GM23248 (cell line): ENCODE data around the gene IFIT1. TPM values are rescaled to one million over a fixed set of nuclear protein-coding genes. Genes with fewer than 3 reads are reported as not detected.
A peak's percentile ranks its signal among the peaks of the same experiment; 100 is the strongest.
"Not testable (repeated sequence)": the region's sequence is repeated elsewhere in the genome, so short reads cannot be mapped to it uniquely, and the experiment has no call there.

Experiments used
- DNase-seq: peaks from one replicate; pipeline ENCODE4 v3.0.0-alpha.2; 2015
- H2AFZ ChIP-seq: fragments of 200-600 bp; sonication (generic); 2 replicates; pipeline ENCODE4 v1.6.1; 2016; ENCODE audit warnings: antibody characterized with exemption
- H3F3A ChIP-seq: fragments of 200-600 bp; sonication (generic); 2 replicates; pipeline ENCODE4 v1.6.1; 2016; ENCODE audit warnings: mild to moderate bottlenecking, antibody characterized with exemption, mixed run types; ENCODE audit not compliant: insufficient read depth
- H3K27ac ChIP-seq: fragments of 200-600 bp; sonication (generic); 2 replicates; pipeline ENCODE4 v1.5.1; 2016; ENCODE audit warnings: mild to moderate bottlenecking
- H3K27me3 ChIP-seq: fragments of 200-600 bp; sonication (generic); replicated peaks from 2 replicates; pipeline ENCODE4 v1.6.1; 2016; ENCODE audit warnings: mild to moderate bottlenecking; ENCODE audit not compliant: insufficient read depth
- H3K36me3 ChIP-seq: fragments of 200-600 bp; sonication (generic); 2 replicates; pipeline ENCODE4 v1.6.1; 2016; ENCODE audit warnings: low read depth, mild to moderate bottlenecking
- H3K4me1 ChIP-seq: fragments of 200-600 bp; sonication (generic); 2 replicates; pipeline ENCODE4 v1.6.1; 2016; ENCODE audit warnings: mild to moderate bottlenecking; ENCODE audit not compliant: insufficient read depth
- H3K4me2 ChIP-seq: fragments of 200-600 bp; sonication (generic); one replicate; pipeline ENCODE4 v1.6.1; 2016; ENCODE audit warnings: mild to moderate bottlenecking; ENCODE audit not compliant: unreplicated experiment
- H3K4me3 ChIP-seq: fragments of 200-600 bp; sonication (generic); 2 replicates; pipeline ENCODE4 v1.5.1; 2016; ENCODE audit warnings: mild to moderate bottlenecking
- H3K79me2 ChIP-seq: fragments of 200-600 bp; sonication (generic); 2 replicates; pipeline ENCODE4 v1.6.1; 2016; ENCODE audit warnings: mild to moderate bottlenecking; ENCODE audit not compliant: insufficient read depth
- H3K9ac ChIP-seq: fragments of 200-600 bp; sonication (generic); 2 replicates; pipeline ENCODE4 v1.6.1; 2016; ENCODE audit warnings: mild to moderate bottlenecking
- H3K9me2 ChIP-seq: fragments of 200-600 bp; sonication (generic); 2 replicates; pipeline ENCODE4 v1.6.1; 2016; ENCODE audit warnings: mixed run types, mild to moderate bottlenecking, moderate library complexity; ENCODE audit not compliant: insufficient read depth
- H3K9me3 ChIP-seq: fragments of 200-600 bp; sonication (generic); one replicate; pipeline ENCODE4 v1.6.1; 2017; ENCODE audit warnings: low read depth
- H4K20me1 ChIP-seq: fragments of 200-600 bp; sonication (generic); 2 replicates; pipeline ENCODE4 v1.6.0; 2016; ENCODE audit not compliant: insufficient read depth
- EZH2 ChIP-seq: fragments of 200-600 bp; sonication (generic); IDR thresholded peaks from 2 replicates; pipeline ENCODE4 v1.6.1; 2018; ENCODE audit warnings: antibody characterized with exemption, mild to moderate bottlenecking; ENCODE audit not compliant: insufficient read depth, poor library complexity, severe bottlenecking
- EZH2phosphoT487 ChIP-seq: fragments of 200-600 bp; sonication (generic); IDR thresholded peaks from 2 replicates; pipeline ENCODE4 v1.6.1; 2018; ENCODE audit warnings: antibody characterized with exemption, moderate library complexity, mild to moderate bottlenecking, low read depth; ENCODE audit not compliant: insufficient read depth
- WGBS, 2 experiments: methylation state at CpG; one replicate each; pipeline ENCODE4 v1.1.6; 2015 to 2017; ENCODE audit warnings: low lambda C conversion rate in 2 of 2, low coverage in 1 of 2; ENCODE audit errors: missing lambda C conversion rate in 2 of 2; 5-methylcytosine and 5-hydroxymethylcytosine counted together
- in situ Hi-C: fragments of 300-500 bp; cut with MboI; formaldehyde crosslinking; loops from 2 replicates; pipeline ENCODE4 v1.15.0; 2020
- polyA plus RNA-seq: library from polyadenylated mRNA; unstranded; fragments of >200 nt; fragmentation: Nextera tagmentation; extraction: Ambion mirVana; gene quantifications from 2 replicates; pipeline ENCODE4 v1.2.1, GENCODE V29; 2016
- total RNA-seq: library from RNA; depleted of rRNA; stranded (reverse); fragments of >200 nt; shearing (Covaris generic); gene quantifications from 2 replicates; pipeline ENCODE4 v1.2.3, GENCODE V29; 2014

The IFIT1 gene
- total and polyA plus RNA-seq, 2 experiments from 2014 or later: 15.7 to 18.6 TPM

- in situ Hi-C loops: no loop called here
- TF ChIP-seq EZH2 (no peak), EZH2phosphoT487 (no peak)
- Histone ChIP-seq H3K4me2 (no peak overlapping the region), H4K20me1 (no peaks in the 10 kb centered on the region), H3K4me1 (peaks cover 37% of the 10 kb centered on the region), H3K27ac (no peak overlapping the region), H3K27me3 (no peaks in the 10 kb centered on the region), H3K4me3 (no peak overlapping the region), H3K79me2 (no peaks in the 10 kb centered on the region), H3K9me3 (no peaks in the 10 kb centered on the region), H3K9ac (no peak overlapping the region), H2AFZ (no peak overlapping the region), H3K9me2 (peaks cover 5% of the 10 kb centered on the region; the same call in 1 of the 2 replicates), H3K36me3 (no peaks in the 10 kb centered on the region), H3F3A (peaks cover 40% of the 10 kb centered on the region)
- no peak for DNase-seq
- WGBS, 2 experiments: 75 to 78% methylated on average over 2 of the region's 2 CpGs
These were observed 43.4 kb upstream of the IFIT1 start for GRCh38 chr10:89348975-89349374.

GRCh38 chr10:89350631-89351315, 41.6 kb upstream of the IFIT1 start:
- 22% methylated on average over 7 of the region's 7 CpGs for whole genome bisulfite sequencing, 2 experiments
- H3K79me2 ChIP-seq, H3K9me2 ChIP-seq, H3K27me3 ChIP-seq, H4K20me1 ChIP-seq, H3K36me3 ChIP-seq, in situ Hi-C loops, H3K9me3 ChIP-seq: not testable (repeated sequence)
- H3K9ac ChIP-seq: peak overlapping the region; percentile 74
- peaks cover 45% of the 10 kb centered on the region for H3F3A ChIP-seq
- DNase-seq: peak; percentile 51
- peak overlapping the region; percentile 46; the same call in 1 of the 2 replicates for H3K4me3 ChIP-seq
- peaks cover 45% of the 10 kb centered on the region for H3K4me1 ChIP-seq
- H3K4me2 ChIP-seq: peak overlapping the region; percentile 66
- peak overlapping the region; percentile 95 for H3K27ac ChIP-seq
- peak overlapping the region; percentile 54 for H2AFZ ChIP-seq

- in situ Hi-C loops: no loop called here
- Histone ChIP-seq H2AFZ (peak overlapping the region; percentile 54), H3K4me3 (peak overlapping the region; percentile 46), H3K27ac (peak overlapping the region; percentile 95), H3K9ac (peak overlapping the region; percentile 74), H3K9me2 (no peaks in the 10 kb centered on the region), H3F3A (peaks cover 41% of the 10 kb centered on the region), H4K20me1 (no peaks in the 10 kb centered on the region), H3K79me2 (no peaks in the 10 kb centered on the region), H3K36me3 (no peaks in the 10 kb centered on the region), H3K4me1 (peaks cover 47% of the 10 kb centered on the region), H3K27me3 (no peaks in the 10 kb centered on the region), H3K4me2 (peak overlapping the region; percentile 66), H3K9me3 (no peaks in the 10 kb centered on the region)
- WGBS, 2 experiments: 3 to 4% methylated on average over 1 of the region's 1 CpG
- TF ChIP-seq EZH2phosphoT487 (no peak), EZH2 (no peak)
- peak; percentile 63 for DNase-seq
These were observed 41.0 kb upstream of the IFIT1 start for GRCh38 chr10:89351412-89351779.

GRCh38 chr10:89351780-89352597, 40.4 kb upstream of the IFIT1 start:
- peak overlapping the region; percentile 46 for H3K4me3 ChIP-seq

More at GRCh38 chr10:89351780-89352597, 40.4 kb upstream of the IFIT1 start:
- Histone ChIP-seq H4K20me1 (no peaks in the 10 kb centered on the region), H3K27ac (peak overlapping the region; percentile 95), H3K9me2 (no peaks in the 10 kb centered on the region), H3K4me2 (peak overlapping the region; percentile 66), H3F3A (peaks cover 38% of the 10 kb centered on the region), H2AFZ (peak overlapping the region; percentile 54), H3K36me3 (no peaks in the 10 kb centered on the region), H3K4me1 (peaks cover 48% of the 10 kb centered on the region), H3K27me3 (no peaks in the 10 kb centered on the region), H3K9ac (peak overlapping the region; percentile 74), H3K9me3 (no peaks in the 10 kb centered on the region), H3K79me2 (no peaks in the 10 kb centered on the region)
- 7% methylated on average over 12 of the region's 12 CpGs for WGBS, 2 experiments
- TF ChIP-seq EZH2phosphoT487 (no peak), EZH2 (no peak)
- DNase-seq: peak; percentile 97
- in situ Hi-C loops: no loop called here
